Ishikawa (cell line): Measurements from ENCODE around the gene PARP8.

Source experiments
- CEBPB ChIP-seq: IDR thresholded peaks from 2 replicates; pipeline ENCODE4 v1.6.1; 2012
- CREB1 ChIP-seq: IDR thresholded peaks from 2 replicates; pipeline ENCODE4 v1.6.1; 2012; ENCODE audit warnings: low read depth
- EGR1 ChIP-seq: IDR thresholded peaks from 2 replicates; pipeline ENCODE4 v1.6.1; 2012
- EP300 ChIP-seq: IDR thresholded peaks from 2 replicates; pipeline ENCODE4 v1.6.1; 2012; ENCODE audit warnings: borderline replicate concordance
- FOXM1 ChIP-seq: IDR thresholded peaks from 2 replicates; pipeline ENCODE4 v1.6.1; 2012; ENCODE audit warnings: low read depth, borderline replicate concordance
- MAX ChIP-seq: IDR thresholded peaks from 2 replicates; pipeline ENCODE4 v1.6.1; 2012
- NFIC ChIP-seq: IDR thresholded peaks from 2 replicates; pipeline ENCODE4 v1.6.1; 2012
- RAD21 ChIP-seq: IDR thresholded peaks from 2 replicates; pipeline ENCODE4 v1.6.1; 2012; ENCODE audit warnings: low read depth
- REST ChIP-seq: IDR thresholded peaks from 2 replicates; pipeline ENCODE4 v1.6.1; 2012; ENCODE audit warnings: low read depth, mild to moderate bottlenecking
- TAF1 ChIP-seq: IDR thresholded peaks from 2 replicates; pipeline ENCODE4 v1.6.1; 2012; ENCODE audit warnings: low read depth, mild to moderate bottlenecking
- TCF12 ChIP-seq: IDR thresholded peaks from 2 replicates; pipeline ENCODE4 v1.6.1; 2012; ENCODE audit warnings: low read depth
- TEAD4 ChIP-seq: IDR thresholded peaks from 2 replicates; pipeline ENCODE4 v1.6.1; 2012
- YY1 ChIP-seq: IDR thresholded peaks from 2 replicates; pipeline ENCODE4 v1.6.1; 2012; ENCODE audit warnings: low read depth
- ZBTB7A ChIP-seq: IDR thresholded peaks from 2 replicates; pipeline ENCODE4 v1.6.1; 2012; ENCODE audit warnings: low read depth
- TF ChIP-seq, protein P1 (sequence below): IDR thresholded peaks from 2 replicates; pipeline ENCODE4 v1.6.1; 2012

PARP8 gene

GRCh38 chr5:50709471-50709870 is 43.0 kb downstream of the PARP8 start:
- no peak for TF ChIP-seq REST
- TF ChIP-seq MAX: no peak
- TF ChIP-seq CREB1: no peak
- no peak for TF ChIP-seq TAF1
- TF ChIP-seq, protein P1, sequence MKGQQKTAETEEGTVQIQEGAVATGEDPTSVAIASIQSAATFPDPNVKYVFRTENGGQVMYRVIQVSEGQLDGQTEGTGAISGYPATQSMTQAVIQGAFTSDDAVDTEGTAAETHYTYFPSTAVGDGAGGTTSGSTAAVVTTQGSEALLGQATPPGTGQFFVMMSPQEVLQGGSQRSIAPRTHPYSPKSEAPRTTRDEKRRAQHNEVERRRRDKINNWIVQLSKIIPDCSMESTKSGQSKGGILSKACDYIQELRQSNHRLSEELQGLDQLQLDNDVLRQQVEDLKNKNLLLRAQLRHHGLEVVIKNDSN: no peak
- no peak for TF ChIP-seq EP300
- TF ChIP-seq CEBPB: no peak
- no peak for TF ChIP-seq FOXM1
- TF ChIP-seq RAD21: no peak
- TF ChIP-seq EGR1: no peak
- no peak for TF ChIP-seq NFIC
- TF ChIP-seq TCF12: no peak

DNA sequence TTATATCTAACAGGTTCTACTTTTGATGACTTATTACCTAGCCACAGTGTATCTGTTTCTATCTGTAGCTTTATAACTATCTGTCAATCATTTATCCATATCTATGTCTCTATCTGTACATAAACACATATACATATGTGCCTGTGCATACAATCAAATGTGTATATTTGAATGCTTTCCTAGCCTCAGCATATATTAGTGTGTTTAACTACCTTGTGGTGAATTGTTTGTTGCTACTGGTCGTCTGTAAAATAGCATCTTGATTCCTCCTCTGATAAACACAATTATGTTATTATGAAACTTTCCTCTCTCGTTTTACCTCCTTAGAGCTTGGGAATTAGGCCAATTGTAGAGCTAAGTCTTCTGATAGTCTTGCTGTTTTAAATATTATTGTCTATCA is 44.4 kb downstream of the PARP8 start:
- TF ChIP-seq TCF12: no peak
- no peak for TF ChIP-seq CEBPB
- no peak for TF ChIP-seq CREB1
- TF ChIP-seq NFIC: no peak
- TF ChIP-seq MAX: no peak
- TF ChIP-seq RAD21: no peak
- no peak for TF ChIP-seq ZBTB7A
- no peak for TF ChIP-seq FOXM1
- TF ChIP-seq EP300: no peak
- TF ChIP-seq YY1: no peak
- TF ChIP-seq TAF1: no peak
- TF ChIP-seq, protein P1: no peak
- no peak for TF ChIP-seq TEAD4
- TF ChIP-seq EGR1: no peak
- no peak for TF ChIP-seq REST

DNA sequence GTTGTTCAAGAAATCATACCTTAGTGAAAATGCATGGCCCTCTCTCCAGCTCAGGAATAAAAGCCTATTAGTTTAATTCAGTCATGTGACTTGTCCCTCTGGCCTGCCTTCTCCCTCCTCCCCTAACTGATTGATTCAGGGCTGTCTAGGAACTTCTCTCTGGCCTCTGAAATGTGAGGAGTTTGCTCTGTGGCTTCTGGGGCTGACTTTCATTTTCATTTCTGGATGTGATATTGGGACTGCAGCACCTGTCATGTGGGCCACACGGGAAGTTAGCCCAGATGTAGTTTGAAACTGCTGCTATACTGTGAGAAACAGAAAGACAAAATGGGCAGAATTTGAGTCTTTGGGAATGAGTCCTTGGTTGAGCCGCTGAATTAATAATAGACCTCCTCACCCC is 44.8 kb downstream of the PARP8 start:
- TF ChIP-seq, protein P1: peak; percentile 53
- TF ChIP-seq TCF12: no peak

DNA sequence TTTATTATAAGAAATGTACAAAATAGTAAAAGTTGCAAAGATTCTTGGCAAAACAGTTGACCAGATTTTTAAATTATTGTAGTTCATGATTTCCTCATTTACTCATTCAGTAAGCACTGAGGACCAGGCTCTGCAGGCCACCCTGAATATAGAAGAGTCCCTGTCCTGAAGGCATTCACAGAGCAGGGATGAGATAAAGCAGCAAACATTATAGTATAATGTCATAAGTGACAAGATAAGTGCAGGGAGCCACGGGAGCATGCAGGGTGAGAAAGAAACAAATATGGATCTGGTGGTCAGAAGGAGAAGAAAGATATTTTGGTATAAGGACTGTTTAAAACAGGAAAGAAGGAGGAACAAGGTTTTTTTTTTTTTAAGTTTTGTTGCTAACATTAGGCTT is 46.0 kb downstream of the PARP8 start:
- no peak for TF ChIP-seq EGR1
- TF ChIP-seq RAD21: no peak

- TF ChIP-seq FOXM1: no peak
- no peak for TF ChIP-seq REST
- no peak for TF ChIP-seq RAD21
- no peak for TF ChIP-seq YY1
- no peak for TF ChIP-seq TCF12
- TF ChIP-seq, protein P1: no peak
- no peak for TF ChIP-seq ZBTB7A
- TF ChIP-seq CEBPB: no peak
- no peak for TF ChIP-seq EP300
- no peak for TF ChIP-seq CREB1
- no peak for TF ChIP-seq TEAD4
- no peak for TF ChIP-seq EGR1
- no peak for TF ChIP-seq TAF1
- TF ChIP-seq NFIC: no peak
- no peak for TF ChIP-seq MAX
These were observed 48.6 kb downstream of the PARP8 start for GRCh38 chr5:50715001-50715400.
